ENCODE data around the gene BMPR1B.

The BMPR1B gene

GRCh38 chr4:94819371-94820168, 61.8 kb downstream of the BMPR1B start:
- POLR2A ChIA-PET, result interaction anchor here (0.7 kb wide), 1 partner anchor 413 kb away, joined by 4 read pairs; no protein-coding TSS in a partner anchor
- no peak overlapping the region for H3K27ac ChIP-seq (ENCODE audit: extremely low read depth, low read depth, low read length)
- CTCF ChIA-PET, result no interaction called here
- H3K4me1 ChIP-seq (ENCODE audit: control insufficient read depth, insufficient read depth, low read length), result no peaks in the 10 kb centered on the region
- no peak overlapping the region for H3K4me3 ChIP-seq (ENCODE audit: low read depth, low read length)
- TF ChIP-seq, protein P1, sequence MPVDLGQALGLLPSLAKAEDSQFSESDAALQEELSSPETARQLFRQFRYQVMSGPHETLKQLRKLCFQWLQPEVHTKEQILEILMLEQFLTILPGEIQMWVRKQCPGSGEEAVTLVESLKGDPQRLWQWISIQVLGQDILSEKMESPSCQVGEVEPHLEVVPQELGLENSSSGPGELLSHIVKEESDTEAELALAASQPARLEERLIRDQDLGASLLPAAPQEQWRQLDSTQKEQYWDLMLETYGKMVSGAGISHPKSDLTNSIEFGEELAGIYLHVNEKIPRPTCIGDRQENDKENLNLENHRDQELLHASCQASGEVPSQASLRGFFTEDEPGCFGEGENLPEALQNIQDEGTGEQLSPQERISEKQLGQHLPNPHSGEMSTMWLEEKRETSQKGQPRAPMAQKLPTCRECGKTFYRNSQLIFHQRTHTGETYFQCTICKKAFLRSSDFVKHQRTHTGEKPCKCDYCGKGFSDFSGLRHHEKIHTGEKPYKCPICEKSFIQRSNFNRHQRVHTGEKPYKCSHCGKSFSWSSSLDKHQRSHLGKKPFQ (tag by site-specific recombination; IDR thresholded peaks at IDR 0.05), result 0 out of 2 replicates have a peak, but pooled peaks have one; percentile 21
- TF ChIP-seq RBAK (tag by site-specific recombination; IDR thresholded peaks at IDR 0.05) (no peak), ZNF274 (IDR thresholded peaks at IDR 0.05; ENCODE audit: low read length) (no peak), ZNF274 (tag by site-specific recombination; IDR thresholded peaks at IDR 0.05; ENCODE audit: borderline replicate concordance) (no peak), ZNF214 (tag by site-specific recombination; IDR thresholded peaks at IDR 0.05; ENCODE audit: borderline replicate concordance) (no peak), ZNF549 (tag by site-specific recombination; IDR thresholded peaks at IDR 0.05) (no peak), ZSCAN30 (tag by site-specific recombination; IDR thresholded peaks at IDR 0.05) (no peak)
- H3K36me3 ChIP-seq (ENCODE audit: control insufficient read depth in 2 of 2, insufficient read depth in 1 of 2, low read length in 2 of 2), result no peaks in the 10 kb centered on the region
- H3K9me3 ChIP-seq (ENCODE audit: control insufficient read depth, insufficient read depth, low read depth, low read length), result no peaks in the 10 kb centered on the region

DNA sequence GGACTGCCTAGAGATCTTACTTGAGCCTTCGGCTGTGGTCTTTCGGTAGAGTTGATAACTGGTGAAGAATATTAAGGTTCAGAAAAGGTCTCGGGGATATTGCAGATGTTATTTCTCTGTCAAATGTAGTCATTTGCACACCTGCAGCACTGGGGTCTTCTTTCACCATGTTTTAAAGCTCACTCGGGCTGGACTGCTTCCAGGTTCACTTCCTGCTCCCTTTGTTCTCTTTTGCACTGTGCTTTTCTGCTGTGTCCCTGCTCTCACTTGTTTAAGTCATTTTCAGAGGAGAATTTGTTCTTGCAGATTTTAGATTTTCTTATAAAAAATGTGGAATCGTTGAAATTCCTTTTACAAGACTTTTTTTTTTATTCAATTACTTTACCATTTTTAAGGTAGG, 68.5 kb downstream of the BMPR1B start:
- ChIA-PET CTCF (no interaction called here), POLR2A (no interaction called here)
- TF ChIP-seq ZNF518A (tag by site-specific recombination; conservative IDR thresholded peaks at IDR 0.05; ENCODE audit: low read depth) (no peak), HOXA7 (CRISPR knock-in tag; IDR thresholded peaks at IDR 0.05; ENCODE audit: borderline replicate concordance) (no peak), ZNF174 (tag by site-specific recombination; IDR thresholded peaks at IDR 0.05) (no peak), ZNF274 (IDR thresholded peaks at IDR 0.05; ENCODE audit: low read length) (no peak), ZNF274 (tag by site-specific recombination; IDR thresholded peaks at IDR 0.05; ENCODE audit: borderline replicate concordance) (no peak), ZNF768 (tag by site-specific recombination; IDR thresholded peaks at IDR 0.05) (no peak), OSR2 (tag by site-specific recombination; IDR thresholded peaks at IDR 0.05) (no peak), HOXD13 (CRISPR knock-in tag; IDR thresholded peaks at IDR 0.05; ENCODE audit: borderline replicate concordance) (no peak), PATZ1 (tag by site-specific recombination; IDR thresholded peaks at IDR 0.05) (no peak)
- TF ChIP-seq, protein P2, sequence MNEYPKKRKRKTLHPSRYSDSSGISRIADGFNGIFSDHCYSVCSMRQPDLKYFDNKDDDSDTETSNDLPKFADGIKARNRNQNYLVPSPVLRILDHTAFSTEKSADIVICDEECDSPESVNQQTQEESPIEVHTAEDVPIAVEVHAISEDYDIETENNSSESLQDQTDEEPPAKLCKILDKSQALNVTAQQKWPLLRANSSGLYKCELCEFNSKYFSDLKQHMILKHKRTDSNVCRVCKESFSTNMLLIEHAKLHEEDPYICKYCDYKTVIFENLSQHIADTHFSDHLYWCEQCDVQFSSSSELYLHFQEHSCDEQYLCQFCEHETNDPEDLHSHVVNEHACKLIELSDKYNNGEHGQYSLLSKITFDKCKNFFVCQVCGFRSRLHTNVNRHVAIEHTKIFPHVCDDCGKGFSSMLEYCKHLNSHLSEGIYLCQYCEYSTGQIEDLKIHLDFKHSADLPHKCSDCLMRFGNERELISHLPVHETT (tag by site-specific recombination; IDR thresholded peaks at IDR 0.05), result no peak

More for the DNA sequence above, 68.5 kb downstream of the BMPR1B start:
- Histone ChIP-seq H3K4me1 (ENCODE audit: control insufficient read depth, insufficient read depth, low read length) (0 out of 2 replicates have a peak, but pooled peaks cover 11% of the 10 kb centered on the region), H3K9me3 (ENCODE audit: control insufficient read depth, insufficient read depth, low read depth, low read length) (no peaks in the 10 kb centered on the region), H3K4me3 (ENCODE audit: low read depth, low read length) (no peak overlapping the region), H3K36me3 (ENCODE audit: control insufficient read depth in 2 of 2, insufficient read depth in 1 of 2, low read length in 2 of 2) (no peaks in the 10 kb centered on the region), H3K27ac (ENCODE audit: extremely low read depth, low read depth, low read length) (no peak overlapping the region)

Measured in HEK293 (cell line).